WERI-Rb-1 (cell line): Measurements from ENCODE around the gene PIK3R2.
A peak's percentile ranks its signal among the peaks of the same experiment; 100 is the strongest.
"Not testable (repeated sequence)": the region's sequence is repeated elsewhere in the genome, so short reads cannot be mapped to it uniquely, and the experiment has no call there.

ENCODE experiments used
- DNase-seq: peaks from one replicate; pipeline ENCODE4 v3.0.0-alpha.2; 2020
- H3K27ac ChIP-seq: fragments of 250-450 bp; sonication (Bioruptor Pico); 2 replicates; pipeline ENCODE4 v1.5.1; 2020; ENCODE audit warnings: mild to moderate bottlenecking, moderate library complexity
- H3K27me3 ChIP-seq: fragments of 250-450 bp; sonication (Bioruptor Pico); 2 replicates; pipeline ENCODE4 v1.5.1; 2021; ENCODE audit warnings: mild to moderate bottlenecking, low read depth, moderate library complexity; ENCODE audit not compliant: insufficient read depth, severe bottlenecking
- H3K36me3 ChIP-seq: fragments of 250-450 bp; sonication (Bioruptor Pico); 2 replicates; pipeline ENCODE4 v1.5.1; 2020; ENCODE audit warnings: mild to moderate bottlenecking, moderate library complexity
- H3K4me3 ChIP-seq: 2 replicates; pipeline ENCODE4 v1.5.1; 2011; ENCODE audit warnings: low read depth, mild to moderate bottlenecking, control low read depth, low read length
- H3K9me3 ChIP-seq: fragments of 250-450 bp; sonication (Bioruptor Pico); 2 replicates; pipeline ENCODE4 v1.5.1; 2021; ENCODE audit warnings: mild to moderate bottlenecking, moderate library complexity; ENCODE audit not compliant: severe bottlenecking
- TF ChIP-seq, protein P1 (sequence below): IDR thresholded peaks from 2 replicates; pipeline ENCODE4 v1.5.1; 2011; ENCODE audit warnings: low read depth, mild to moderate bottlenecking, control low read depth, inconsistent platforms, low read length

Gene PIK3R2

GRCh38 chr19:18204394-18205199, 51.6 kb downstream of the PIK3R2 start:
- DNase-seq = peak; percentile 56
- H3K27ac ChIP-seq = peak overlapping the region; percentile 95
- TF ChIP-seq, protein P1, sequence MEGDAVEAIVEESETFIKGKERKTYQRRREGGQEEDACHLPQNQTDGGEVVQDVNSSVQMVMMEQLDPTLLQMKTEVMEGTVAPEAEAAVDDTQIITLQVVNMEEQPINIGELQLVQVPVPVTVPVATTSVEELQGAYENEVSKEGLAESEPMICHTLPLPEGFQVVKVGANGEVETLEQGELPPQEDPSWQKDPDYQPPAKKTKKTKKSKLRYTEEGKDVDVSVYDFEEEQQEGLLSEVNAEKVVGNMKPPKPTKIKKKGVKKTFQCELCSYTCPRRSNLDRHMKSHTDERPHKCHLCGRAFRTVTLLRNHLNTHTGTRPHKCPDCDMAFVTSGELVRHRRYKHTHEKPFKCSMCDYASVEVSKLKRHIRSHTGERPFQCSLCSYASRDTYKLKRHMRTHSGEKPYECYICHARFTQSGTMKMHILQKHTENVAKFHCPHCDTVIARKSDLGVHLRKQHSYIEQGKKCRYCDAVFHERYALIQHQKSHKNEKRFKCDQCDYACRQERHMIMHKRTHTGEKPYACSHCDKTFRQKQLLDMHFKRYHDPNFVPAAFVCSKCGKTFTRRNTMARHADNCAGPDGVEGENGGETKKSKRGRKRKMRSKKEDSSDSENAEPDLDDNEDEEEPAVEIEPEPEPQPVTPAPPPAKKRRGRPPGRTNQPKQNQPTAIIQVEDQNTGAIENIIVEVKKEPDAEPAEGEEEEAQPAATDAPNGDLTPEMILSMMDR = no peak
- no peaks in the 10 kb centered on the region for H3K9me3 ChIP-seq
- no peaks in the 10 kb centered on the region for H3K27me3 ChIP-seq
- H3K4me3 ChIP-seq = peak overlapping the region; percentile 61
- peaks cover 19% of the 10 kb centered on the region for H3K36me3 ChIP-seq

DNA sequence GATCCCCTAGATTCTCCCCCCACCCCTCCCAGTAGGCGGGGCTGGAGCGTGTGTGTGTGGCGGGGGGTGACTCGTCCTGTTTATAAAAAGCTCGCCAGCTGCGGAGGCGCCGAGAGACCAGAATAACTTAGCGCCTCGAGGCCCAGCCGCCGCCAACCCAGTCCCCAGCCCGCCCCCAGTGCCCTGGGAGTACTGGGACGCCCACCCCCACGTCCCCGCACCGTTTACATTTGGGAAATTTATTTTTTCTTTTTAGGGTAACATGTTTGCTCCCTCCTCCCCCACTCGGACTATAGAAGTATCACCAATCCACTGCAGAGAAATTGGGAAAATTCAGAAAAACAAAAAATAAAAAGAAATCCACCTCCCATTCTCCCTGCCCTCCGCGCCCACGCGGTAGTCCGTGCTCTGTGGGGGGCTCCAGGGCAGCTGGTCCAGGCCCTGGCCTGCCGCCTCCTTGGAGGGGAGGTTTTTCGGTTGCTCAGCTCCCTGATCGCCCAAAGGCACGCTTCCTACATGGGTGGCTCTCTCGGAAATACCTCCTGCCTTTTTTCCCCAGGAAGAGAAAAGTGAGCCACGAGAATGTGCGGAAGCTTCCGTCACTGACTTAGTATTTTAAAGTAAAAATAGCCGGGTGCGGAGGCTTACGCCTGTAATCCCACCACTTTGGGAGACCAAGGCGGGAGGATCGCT, 52.4 kb downstream of the PIK3R2 start:
- H3K27ac ChIP-seq = peak overlapping the region; percentile 95
- H3K4me3 ChIP-seq = peak overlapping the region; percentile 61
- H3K27me3 ChIP-seq = no peaks in the 10 kb centered on the region
- DNase-seq = peak; percentile 82
- H3K9me3 ChIP-seq = no peaks in the 10 kb centered on the region
- TF ChIP-seq, protein P1 = no peak
- H3K36me3 ChIP-seq = peaks cover 12% of the 10 kb centered on the region

DNA sequence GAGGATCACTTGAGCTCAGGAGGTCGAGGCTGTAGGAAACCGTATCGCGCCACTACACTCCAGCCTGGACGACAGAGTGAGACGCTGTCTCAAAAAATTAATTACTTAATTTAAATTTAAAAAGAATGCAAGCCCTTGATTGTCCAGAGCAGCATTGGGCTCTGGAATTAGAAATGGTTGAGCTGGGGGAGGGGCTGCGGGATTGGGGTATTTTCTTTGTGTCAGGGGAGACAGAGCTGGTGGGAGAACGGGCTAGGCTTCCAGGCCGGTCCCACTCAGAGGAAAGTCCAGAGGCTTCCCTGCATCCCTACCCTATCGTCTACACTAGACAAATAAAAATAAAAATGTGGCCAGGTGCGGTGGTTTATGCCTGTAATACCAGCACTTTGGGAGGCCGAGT, 53.1 kb downstream of the PIK3R2 start:
- H3K36me3 ChIP-seq = peaks cover 10% of the 10 kb centered on the region

GRCh38 chr19:18208098-18208951, 55.4 kb downstream of the PIK3R2 start:
- TF ChIP-seq, protein P1 = peak; percentile 69
- H3K9me3 ChIP-seq = no peaks in the 10 kb centered on the region
- no peak overlapping the region for H3K27ac ChIP-seq
- no peaks in the 10 kb centered on the region for H3K36me3 ChIP-seq
- H3K4me3 ChIP-seq = no peak overlapping the region
- DNase-seq = peak; percentile 66
- no peaks in the 10 kb centered on the region for H3K27me3 ChIP-seq

More for the DNA sequence above, 53.1 kb downstream of the PIK3R2 start:
- DNase-seq = no peak
- peak overlapping the region; percentile 61 for H3K4me3 ChIP-seq
- H3K9me3 ChIP-seq = no peaks in the 10 kb centered on the region
- peak overlapping the region; percentile 95 for H3K27ac ChIP-seq
- TF ChIP-seq, protein P1 = no peak
- H3K27me3 ChIP-seq = no peaks in the 10 kb centered on the region

DNA sequence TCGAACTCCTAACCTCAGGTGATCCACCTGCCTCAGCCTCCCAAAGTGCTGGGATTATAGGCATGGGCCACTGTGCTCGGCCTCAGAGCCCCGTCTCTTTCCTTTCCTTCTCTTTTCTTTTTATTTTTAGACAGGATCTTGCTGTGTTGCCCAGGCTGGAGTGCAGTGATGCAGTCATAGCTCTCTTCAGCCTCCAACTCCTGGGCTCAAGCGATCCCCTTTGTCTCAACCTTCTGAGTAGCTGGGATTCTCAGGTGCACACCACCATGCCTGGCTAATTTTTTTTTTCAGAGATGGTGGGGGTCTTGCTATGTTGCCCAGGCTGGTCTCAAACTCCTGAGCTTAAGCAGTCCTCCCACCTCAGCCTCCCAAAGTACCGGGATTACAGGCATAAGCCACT, 56.9 kb downstream of the PIK3R2 start:
- not testable (repeated sequence) for H3K4me3 ChIP-seq, H3K27ac ChIP-seq, H3K27me3 ChIP-seq, H3K9me3 ChIP-seq, DNase-seq, H3K36me3 ChIP-seq

DNA sequence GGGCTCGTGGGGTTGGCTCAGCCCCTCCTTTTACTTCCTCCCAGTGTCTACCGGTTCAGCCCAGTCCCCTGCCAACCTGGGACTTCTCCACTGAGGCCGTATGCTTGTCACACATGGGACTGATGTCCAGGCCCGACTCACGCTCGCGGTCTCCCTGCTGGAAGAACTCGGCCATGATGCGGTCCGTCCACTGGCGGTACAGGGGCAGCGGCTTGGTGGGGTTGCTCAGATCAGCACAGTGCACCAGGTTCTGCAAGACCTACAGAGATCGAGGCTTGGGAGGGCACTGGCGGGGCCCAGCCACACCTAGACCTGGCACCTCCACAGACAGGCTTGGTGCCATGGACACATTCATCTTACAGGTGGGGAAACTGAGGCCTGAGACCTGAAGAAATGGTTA, 58.7 kb downstream of the PIK3R2 start:
- Histone ChIP-seq H3K36me3 (no peaks in the 10 kb centered on the region), H3K27me3 (no peaks in the 10 kb centered on the region), H3K27ac (no peak overlapping the region), H3K4me3 (no peak overlapping the region), H3K9me3 (no peaks in the 10 kb centered on the region)
- TF ChIP-seq, protein P1 = no peak
- DNase-seq = no peak
